ENCODE measurements around the gene DCC.

DCC gene

GRCh38 chr18:52376104-52376503, 36.1 kb downstream of the DCC start:
- Mint-ChIP-seq H3K27ac (no peak overlapping the region), H3K36me3 (ENCODE audit: low read depth) (no peaks in the 10 kb centered on the region), H3K4me3 (no peak overlapping the region), H3K27me3 (ENCODE audit: low read depth) (no peaks in the 10 kb centered on the region), H3K9me3 (no peaks in the 10 kb centered on the region), H3K4me1 (ENCODE audit: low read depth) (no peaks in the 10 kb centered on the region)

GRCh38 chr18:52377094-52377493, 37.1 kb downstream of the DCC start:
- Mint-ChIP-seq H3K36me3 (ENCODE audit: low read depth) (no peaks in the 10 kb centered on the region), H3K27ac (no peak overlapping the region), H3K4me1 (ENCODE audit: low read depth) (no peaks in the 10 kb centered on the region), H3K4me3 (no peak overlapping the region), H3K9me3 (no peaks in the 10 kb centered on the region), H3K27me3 (ENCODE audit: low read depth) (no peaks in the 10 kb centered on the region)

- no peak overlapping the region for H3K4me3 Mint-ChIP-seq
- H3K9me3 Mint-ChIP-seq, result no peaks in the 10 kb centered on the region
- no peak overlapping the region for H3K27ac Mint-ChIP-seq
- no peaks in the 10 kb centered on the region for H3K36me3 Mint-ChIP-seq (ENCODE audit: low read depth)
- H3K27me3 Mint-ChIP-seq (ENCODE audit: low read depth), result no peaks in the 10 kb centered on the region
- no peaks in the 10 kb centered on the region for H3K4me1 Mint-ChIP-seq (ENCODE audit: low read depth)
Measured at GRCh38 chr18:52386306-52386705, 46.3 kb downstream of the DCC start.

GRCh38 chr18:52387175-52387574, 47.2 kb downstream of the DCC start:
- Mint-ChIP-seq H3K4me1 (ENCODE audit: low read depth) (no peaks in the 10 kb centered on the region), H3K4me3 (no peak overlapping the region), H3K27ac (no peak overlapping the region), H3K27me3 (ENCODE audit: low read depth) (no peaks in the 10 kb centered on the region), H3K9me3 (no peaks in the 10 kb centered on the region), H3K36me3 (ENCODE audit: low read depth) (no peaks in the 10 kb centered on the region)

GRCh38 chr18:52391810-52392559, 52.0 kb downstream of the DCC start:
- no peak overlapping the region for H3K27ac Mint-ChIP-seq

GRCh38 chr18:52394602-52395001, 54.6 kb downstream of the DCC start:
- Mint-ChIP-seq H3K36me3 (ENCODE audit: low read depth) (no peaks in the 10 kb centered on the region), H3K27ac (no peak overlapping the region), H3K4me1 (ENCODE audit: low read depth) (no peaks in the 10 kb centered on the region), H3K27me3 (ENCODE audit: low read depth) (no peaks in the 10 kb centered on the region), H3K4me3 (no peak overlapping the region), H3K9me3 (no peaks in the 10 kb centered on the region)

More at GRCh38 chr18:52391810-52392559, 52.0 kb downstream of the DCC start:
- Mint-ChIP-seq H3K4me3 (no peak overlapping the region), H3K36me3 (ENCODE audit: low read depth) (no peaks in the 10 kb centered on the region), H3K27me3 (ENCODE audit: low read depth) (no peaks in the 10 kb centered on the region), H3K4me1 (ENCODE audit: low read depth) (no peaks in the 10 kb centered on the region), H3K9me3 (no peaks in the 10 kb centered on the region)

GRCh38 chr18:52395146-52395852, 55.3 kb downstream of the DCC start:
- Mint-ChIP-seq H3K27ac (no peak overlapping the region), H3K36me3 (ENCODE audit: low read depth) (no peaks in the 10 kb centered on the region), H3K4me3 (no peak overlapping the region), H3K9me3 (no peaks in the 10 kb centered on the region), H3K4me1 (ENCODE audit: low read depth) (no peaks in the 10 kb centered on the region), H3K27me3 (ENCODE audit: low read depth) (no peaks in the 10 kb centered on the region)

GRCh38 chr18:52401236-52401635, 61.2 kb downstream of the DCC start:
- Mint-ChIP-seq H3K4me1 (ENCODE audit: low read depth) (no peaks in the 10 kb centered on the region), H3K4me3 (no peak overlapping the region), H3K9me3 (no peaks in the 10 kb centered on the region), H3K27me3 (ENCODE audit: low read depth) (no peaks in the 10 kb centered on the region), H3K36me3 (ENCODE audit: low read depth) (no peaks in the 10 kb centered on the region), H3K27ac (no peak overlapping the region)

GRCh38 chr18:52402814-52403213, 62.8 kb downstream of the DCC start:
- no peak overlapping the region for H3K27ac Mint-ChIP-seq
- no peaks in the 10 kb centered on the region for H3K4me1 Mint-ChIP-seq (ENCODE audit: low read depth)
- no peaks in the 10 kb centered on the region for H3K9me3 Mint-ChIP-seq
- H3K36me3 Mint-ChIP-seq (ENCODE audit: low read depth), result no peaks in the 10 kb centered on the region
- H3K27me3 Mint-ChIP-seq (ENCODE audit: low read depth), result no peaks in the 10 kb centered on the region
- no peak overlapping the region for H3K4me3 Mint-ChIP-seq

GRCh38 chr18:52403291-52404021, 63.5 kb downstream of the DCC start:
- H3K27me3 Mint-ChIP-seq (ENCODE audit: low read depth), result no peaks in the 10 kb centered on the region
- H3K9me3 Mint-ChIP-seq, result no peaks in the 10 kb centered on the region
- no peaks in the 10 kb centered on the region for H3K4me1 Mint-ChIP-seq (ENCODE audit: low read depth)
- H3K27ac Mint-ChIP-seq, result no peak overlapping the region
- H3K36me3 Mint-ChIP-seq (ENCODE audit: low read depth), result no peaks in the 10 kb centered on the region
- H3K4me3 Mint-ChIP-seq, result no peak overlapping the region

- Mint-ChIP-seq H3K9me3 (no peaks in the 10 kb centered on the region), H3K36me3 (ENCODE audit: low read depth) (no peaks in the 10 kb centered on the region), H3K4me3 (no peak overlapping the region), H3K27me3 (ENCODE audit: low read depth) (no peaks in the 10 kb centered on the region), H3K4me1 (ENCODE audit: low read depth) (no peaks in the 10 kb centered on the region), H3K27ac (no peak overlapping the region)
Measured at GRCh38 chr18:52408800-52409302, 68.9 kb downstream of the DCC start.

GRCh38 chr18:52409727-52410126, 69.7 kb downstream of the DCC start:
- H3K4me3 Mint-ChIP-seq, result no peak overlapping the region
- H3K9me3 Mint-ChIP-seq, result no peaks in the 10 kb centered on the region
- no peaks in the 10 kb centered on the region for H3K4me1 Mint-ChIP-seq (ENCODE audit: low read depth)
- H3K27ac Mint-ChIP-seq, result no peak overlapping the region
- no peaks in the 10 kb centered on the region for H3K27me3 Mint-ChIP-seq (ENCODE audit: low read depth)
- H3K36me3 Mint-ChIP-seq (ENCODE audit: low read depth), result no peaks in the 10 kb centered on the region

GRCh38 chr18:52415131-52415530, 75.1 kb downstream of the DCC start:
- H3K27me3 Mint-ChIP-seq (ENCODE audit: low read depth), result no peaks in the 10 kb centered on the region
- H3K4me3 Mint-ChIP-seq, result no peak overlapping the region
- no peaks in the 10 kb centered on the region for H3K4me1 Mint-ChIP-seq (ENCODE audit: low read depth)
- H3K36me3 Mint-ChIP-seq (ENCODE audit: low read depth), result no peaks in the 10 kb centered on the region
- no peak overlapping the region for H3K27ac Mint-ChIP-seq
- H3K9me3 Mint-ChIP-seq, result no peaks in the 10 kb centered on the region

GRCh38 chr18:52422985-52423601, 83.1 kb downstream of the DCC start:
- Mint-ChIP-seq H3K4me1 (ENCODE audit: low read depth) (no peaks in the 10 kb centered on the region), H3K36me3 (ENCODE audit: low read depth) (no peaks in the 10 kb centered on the region), H3K4me3 (no peak overlapping the region), H3K27ac (no peak overlapping the region), H3K27me3 (ENCODE audit: low read depth) (no peaks in the 10 kb centered on the region), H3K9me3 (no peaks in the 10 kb centered on the region)

Data from T-helper 1 cell treated with Interleukin-12 subunit alpha and Interleukin-12 subunit beta and Interleukin-4 antibody, amounts not matched to agents 30 μg/mL and 1 μg/mL, for 36 hours (primary cell).